ENCODE results near the gene FILIP1.

Gene FILIP1

DNA sequence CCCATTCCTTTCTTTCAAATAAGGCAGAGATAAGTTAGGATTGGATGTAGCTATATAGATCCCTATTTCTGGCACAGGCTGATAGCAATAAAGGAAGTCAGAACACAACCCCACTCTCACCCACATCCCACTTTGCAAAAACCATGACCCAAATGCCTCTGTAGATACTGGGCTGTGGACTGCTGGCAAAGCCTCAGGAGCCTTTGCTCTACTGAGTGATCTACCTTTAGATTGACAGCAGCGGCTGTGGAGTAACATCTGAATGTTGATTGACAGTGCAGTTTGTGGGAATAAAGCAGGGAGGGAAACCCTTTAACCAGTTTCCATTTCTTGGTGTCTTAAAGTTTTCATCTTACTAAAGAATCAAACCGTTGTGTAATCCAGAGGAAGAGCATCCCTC is 202.3 kb downstream of the FILIP1 start:
- Histone ChIP-seq H3K23ac (ENCODE audit: low read length in 2 of 2) (no peak overlapping the region), H2BK12ac (ENCODE audit: low read length in 2 of 2) (no peak overlapping the region), H3K27ac (ENCODE audit: low read length, poor library complexity, severe bottlenecking) (no peak overlapping the region), H4K8ac (ENCODE audit: low read length) (no peak overlapping the region), H4K91ac (ENCODE audit: low read length) (no peak overlapping the region), H3K9me3 (ENCODE audit: control insufficient read depth, low read length) (no peaks in the 10 kb centered on the region), H3K4me3 (ENCODE audit: insufficient read depth in 1 of 2, low read depth in 1 of 2, low read length in 2 of 2) (no peak overlapping the region), H3K27me3 (ENCODE audit: control insufficient read depth in 1 of 2, insufficient read depth in 1 of 2, low read length in 2 of 2) (no peaks in the 10 kb centered on the region), H2BK120ac (ENCODE audit: low read depth, low read length) (no peak overlapping the region), H3K4ac (ENCODE audit: low read depth in 1 of 2, low read length in 2 of 2) (no peak overlapping the region), H3K36me3 (ENCODE audit: control insufficient read depth in 1 of 2, insufficient read depth in 2 of 2, low read depth in 1 of 2, low read length in 2 of 2) (no peaks in the 10 kb centered on the region), H2AFZ (ENCODE audit: low read depth, low read length) (no peak overlapping the region), H2AK5ac (ENCODE audit: low read length, severe bottlenecking) (no peak overlapping the region), H3K79me1 (replicated peaks; ENCODE audit: low read length, poor library complexity, severe bottlenecking) (peaks cover 7% of the 10 kb centered on the region), H3K14ac (ENCODE audit: low read length in 2 of 2) (no peak overlapping the region), H2BK15ac (ENCODE audit: low read depth, poor library complexity, severe bottlenecking) (no peak overlapping the region), H3K4me1 (ENCODE audit: control insufficient read depth, insufficient read depth, low read depth, low read length) (no peaks in the 10 kb centered on the region), H3K4me2 (ENCODE audit: low read length, poor library complexity, severe bottlenecking) (no peak overlapping the region), H3K9ac (ENCODE audit: low read length) (no peak overlapping the region), H3K18ac (ENCODE audit: low read depth in 1 of 2, low read length in 2 of 2) (no peak overlapping the region), H2BK5ac (ENCODE audit: low read depth, low read length, poor library complexity, severe bottlenecking) (no peak overlapping the region)
- 100% methylated on average over 1 of the region's 2 CpGs for WGBS
- no peak for DNase-seq

GRCh38 chr6:75290136-75290945 is 203.3 kb downstream of the FILIP1 start:
- no peak overlapping the region for H2BK120ac ChIP-seq (ENCODE audit: low read depth, low read length)
- no peak overlapping the region for H3K27ac ChIP-seq (ENCODE audit: low read length, poor library complexity, severe bottlenecking)
- H3K4ac ChIP-seq (ENCODE audit: low read depth in 1 of 2, low read length in 2 of 2): no peak overlapping the region
- no peak overlapping the region for H2AFZ ChIP-seq (ENCODE audit: low read depth, low read length)
- H3K27me3 ChIP-seq (ENCODE audit: control insufficient read depth in 1 of 2, insufficient read depth in 1 of 2, low read length in 2 of 2): no peaks in the 10 kb centered on the region
- 76% methylated on average over 6 of the region's 7 CpGs for WGBS
- no peak overlapping the region for H4K91ac ChIP-seq (ENCODE audit: low read length)
- H3K14ac ChIP-seq (ENCODE audit: low read length in 2 of 2): no peak overlapping the region
- H3K18ac ChIP-seq (ENCODE audit: low read depth in 1 of 2, low read length in 2 of 2): no peak overlapping the region
- H3K23ac ChIP-seq (ENCODE audit: low read length in 2 of 2): no peak overlapping the region
- DNase-seq: no peak
- no peak overlapping the region for H2BK15ac ChIP-seq (ENCODE audit: low read depth, poor library complexity, severe bottlenecking)
- H2AK5ac ChIP-seq (ENCODE audit: low read length, severe bottlenecking): no peak overlapping the region
- H3K79me1 ChIP-seq (replicated peaks; ENCODE audit: low read length, poor library complexity, severe bottlenecking): peaks cover 7% of the 10 kb centered on the region
- H2BK12ac ChIP-seq (ENCODE audit: low read length in 2 of 2): no peak overlapping the region
- no peak overlapping the region for H3K4me3 ChIP-seq (ENCODE audit: insufficient read depth in 1 of 2, low read depth in 1 of 2, low read length in 2 of 2)
- H3K4me1 ChIP-seq (ENCODE audit: control insufficient read depth, insufficient read depth, low read depth, low read length): peaks cover 3% of the 10 kb centered on the region
- H3K36me3 ChIP-seq (ENCODE audit: control insufficient read depth in 1 of 2, insufficient read depth in 2 of 2, low read depth in 1 of 2, low read length in 2 of 2): no peaks in the 10 kb centered on the region
- no peak overlapping the region for H3K9ac ChIP-seq (ENCODE audit: low read length)
- no peaks in the 10 kb centered on the region for H3K9me3 ChIP-seq (ENCODE audit: control insufficient read depth, low read length)
- H3K4me2 ChIP-seq (ENCODE audit: low read length, poor library complexity, severe bottlenecking): no peak overlapping the region
- no peak overlapping the region for H4K8ac ChIP-seq (ENCODE audit: low read length)
- no peak overlapping the region for H2BK5ac ChIP-seq (ENCODE audit: low read depth, low read length, poor library complexity, severe bottlenecking)

DNA sequence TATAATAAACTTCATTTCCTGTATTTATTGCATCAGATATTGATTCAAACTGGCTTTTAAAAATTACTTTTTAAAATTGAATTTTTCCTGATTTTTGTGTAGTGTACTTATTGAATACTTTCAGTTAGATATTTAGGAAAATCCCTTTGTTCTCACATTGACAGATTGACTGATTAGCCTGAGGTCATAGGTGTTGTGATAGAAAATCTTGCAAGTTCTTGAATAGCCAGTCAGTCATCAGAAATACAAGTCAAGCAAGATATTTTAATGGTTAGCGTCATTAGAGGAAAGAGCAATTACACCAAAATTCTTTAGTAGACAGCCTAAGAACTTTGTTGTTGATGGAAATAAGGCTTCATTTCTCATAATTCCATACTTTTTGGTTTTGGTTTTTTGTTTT is 205.6 kb downstream of the FILIP1 start:
- Histone ChIP-seq H3K14ac (ENCODE audit: low read length in 2 of 2) (no peak overlapping the region), H4K91ac (ENCODE audit: low read length) (no peak overlapping the region), H3K9me3 (ENCODE audit: control insufficient read depth, low read length) (no peaks in the 10 kb centered on the region), H3K4me3 (ENCODE audit: insufficient read depth in 1 of 2, low read depth in 1 of 2, low read length in 2 of 2) (no peak overlapping the region), H3K27ac (ENCODE audit: low read length, poor library complexity, severe bottlenecking) (no peak overlapping the region), H2AFZ (ENCODE audit: low read depth, low read length) (no peak overlapping the region), H3K9ac (ENCODE audit: low read length) (no peak overlapping the region), H3K4me2 (ENCODE audit: low read length, poor library complexity, severe bottlenecking) (no peak overlapping the region), H3K4me1 (ENCODE audit: control insufficient read depth, insufficient read depth, low read depth, low read length) (peaks cover 3% of the 10 kb centered on the region), H2BK15ac (ENCODE audit: low read depth, poor library complexity, severe bottlenecking) (no peak overlapping the region), H3K79me1 (replicated peaks; ENCODE audit: low read length, poor library complexity, severe bottlenecking) (peaks cover 7% of the 10 kb centered on the region), H2AK5ac (ENCODE audit: low read length, severe bottlenecking) (no peak overlapping the region), H3K36me3 (ENCODE audit: control insufficient read depth in 1 of 2, insufficient read depth in 2 of 2, low read depth in 1 of 2, low read length in 2 of 2) (no peaks in the 10 kb centered on the region), H2BK12ac (ENCODE audit: low read length in 2 of 2) (no peak overlapping the region), H3K18ac (ENCODE audit: low read depth in 1 of 2, low read length in 2 of 2) (no peak overlapping the region), H2BK5ac (ENCODE audit: low read depth, low read length, poor library complexity, severe bottlenecking) (no peak overlapping the region), H3K27me3 (ENCODE audit: control insufficient read depth in 1 of 2, insufficient read depth in 1 of 2, low read length in 2 of 2) (no peaks in the 10 kb centered on the region), H3K23ac (ENCODE audit: low read length in 2 of 2) (no peak overlapping the region), H2BK120ac (ENCODE audit: low read depth, low read length) (no peak overlapping the region), H4K8ac (ENCODE audit: low read length) (no peak overlapping the region), H3K4ac (ENCODE audit: low read depth in 1 of 2, low read length in 2 of 2) (no peak overlapping the region)
- no CpG with 5 or more reads among the region's 1 CpG for WGBS
- no peak for DNase-seq

GRCh38 chr6:75287424-75287823 is 206.2 kb downstream of the FILIP1 start:
- no peak overlapping the region for H4K91ac ChIP-seq (ENCODE audit: low read length)
- peak overlapping the region; percentile 12 for H3K9ac ChIP-seq (ENCODE audit: low read length)
- no peak for DNase-seq
- H3K23ac ChIP-seq (ENCODE audit: low read length in 2 of 2): no peak overlapping the region
- 100% methylated on average over 1 of the region's 1 CpG for WGBS
- no peak overlapping the region for H3K4me3 ChIP-seq (ENCODE audit: insufficient read depth in 1 of 2, low read depth in 1 of 2, low read length in 2 of 2)
- H3K4me1 ChIP-seq (ENCODE audit: control insufficient read depth, insufficient read depth, low read depth, low read length): peaks cover 3% of the 10 kb centered on the region
- no peak overlapping the region for H3K4ac ChIP-seq (ENCODE audit: low read depth in 1 of 2, low read length in 2 of 2)
- no peak overlapping the region for H3K4me2 ChIP-seq (ENCODE audit: low read length, poor library complexity, severe bottlenecking)
- no peaks in the 10 kb centered on the region for H3K27me3 ChIP-seq (ENCODE audit: control insufficient read depth in 1 of 2, insufficient read depth in 1 of 2, low read length in 2 of 2)
- no peak overlapping the region for H2AK5ac ChIP-seq (ENCODE audit: low read length, severe bottlenecking)
- peaks cover 7% of the 10 kb centered on the region for H3K79me1 ChIP-seq (replicated peaks; ENCODE audit: low read length, poor library complexity, severe bottlenecking)
- no peak overlapping the region for H2AFZ ChIP-seq (ENCODE audit: low read depth, low read length)
- no peak overlapping the region for H2BK120ac ChIP-seq (ENCODE audit: low read depth, low read length)
- H2BK15ac ChIP-seq (ENCODE audit: low read depth, poor library complexity, severe bottlenecking): no peak overlapping the region
- no peak overlapping the region for H3K18ac ChIP-seq (ENCODE audit: low read depth in 1 of 2, low read length in 2 of 2)
- no peak overlapping the region for H2BK5ac ChIP-seq (ENCODE audit: low read depth, low read length, poor library complexity, severe bottlenecking)
- H3K14ac ChIP-seq (ENCODE audit: low read length in 2 of 2): no peak overlapping the region
- no peak overlapping the region for H2BK12ac ChIP-seq (ENCODE audit: low read length in 2 of 2)
- H3K27ac ChIP-seq (ENCODE audit: low read length, poor library complexity, severe bottlenecking): no peak overlapping the region
- H3K9me3 ChIP-seq (ENCODE audit: control insufficient read depth, low read length): no peaks in the 10 kb centered on the region
- no peak overlapping the region for H4K8ac ChIP-seq (ENCODE audit: low read length)
- no peaks in the 10 kb centered on the region for H3K36me3 ChIP-seq (ENCODE audit: control insufficient read depth in 1 of 2, insufficient read depth in 2 of 2, low read depth in 1 of 2, low read length in 2 of 2)

Measured in mesenchymal stem cell (in vitro differentiated cells and primary cell).